Astrocyte (in vitro differentiated cells and primary cell): ENCODE results near the gene TIAM2. TPM values are rescaled to one million over a fixed set of nuclear protein-coding genes. Genes with fewer than 3 reads are reported as not detected.

Experiments used
- DNase-seq: peaks from one replicate; pipeline ENCODE4 v3.0.0-alpha.2; 2010; ENCODE audit warnings: low read depth
- FAIRE-seq: peaks from 2 replicates; lab custom pipeline; 2011; peaks lifted over from hg19 to GRCh38; lab: Jason Lieb, UNC
- H2AFZ ChIP-seq: 2 replicates; pipeline ENCODE4 v1.6.0; 2012; ENCODE audit warnings: low read depth, low read length, inconsistent platforms
- H3K27ac ChIP-seq: 2 replicates; pipeline ENCODE4 v1.5.1; 2011; ENCODE audit warnings: low read depth, low read length, inconsistent platforms
- H3K27me3 ChIP-seq: 2 replicates; pipeline ENCODE4 v1.6.0; 2011; ENCODE audit warnings: low read length, inconsistent platforms; ENCODE audit not compliant: insufficient read depth
- H3K36me3 ChIP-seq: 2 replicates; pipeline ENCODE4 v1.5.1; 2011; ENCODE audit warnings: low read length, inconsistent platforms; ENCODE audit not compliant: insufficient read depth
- H3K4me1 ChIP-seq: 2 replicates; pipeline ENCODE4 v1.5.1; 2011; ENCODE audit warnings: low read length, inconsistent platforms; ENCODE audit not compliant: insufficient read depth
- H3K4me2 ChIP-seq: 2 replicates; pipeline ENCODE4 v1.6.0; 2012; ENCODE audit warnings: low read length, inconsistent platforms
- H3K4me3 ChIP-seq: 2 replicates; pipeline ENCODE4 v1.5.1; 2011; ENCODE audit warnings: low read depth, mild to moderate bottlenecking, low read length, inconsistent platforms; ENCODE audit not compliant: insufficient read depth
- H3K79me2 ChIP-seq: 2 replicates; pipeline ENCODE4 v1.6.0; 2012; ENCODE audit warnings: mild to moderate bottlenecking, low read length, inconsistent platforms; ENCODE audit not compliant: insufficient read depth
- H3K9ac ChIP-seq: 2 replicates; pipeline ENCODE4 v1.6.0; 2012; ENCODE audit warnings: mild to moderate bottlenecking, low read length, inconsistent platforms
- H3K9me3 ChIP-seq: 2 replicates; pipeline ENCODE4 v1.5.1; 2012; ENCODE audit warnings: low read depth, mild to moderate bottlenecking, low read length, inconsistent platforms; ENCODE audit not compliant: insufficient read depth
- H4K20me1 ChIP-seq: 2 replicates; pipeline ENCODE4 v1.6.0; 2012; ENCODE audit warnings: low read length, inconsistent platforms; ENCODE audit not compliant: insufficient read depth
- H3K27ac Mint-ChIP-seq: one replicate; pipeline ENCODE4 v1.8.0; 2021; ENCODE audit warnings: mild to moderate bottlenecking, mixed read lengths; ENCODE audit not compliant: unreplicated experiment
- H3K27me3 Mint-ChIP-seq: one replicate; pipeline ENCODE4 v1.8.0; 2021; ENCODE audit warnings: low read depth, mixed read lengths; ENCODE audit not compliant: unreplicated experiment
- H3K36me3 Mint-ChIP-seq: one replicate; pipeline ENCODE4 v1.8.0; 2021; ENCODE audit warnings: low read depth, mixed read lengths; ENCODE audit not compliant: unreplicated experiment
- H3K4me1 Mint-ChIP-seq: one replicate; pipeline ENCODE4 v1.8.0; 2021; ENCODE audit warnings: low read depth, mixed read lengths; ENCODE audit not compliant: unreplicated experiment
- H3K4me3 Mint-ChIP-seq: one replicate; pipeline ENCODE4 v1.8.0; 2021; ENCODE audit warnings: mild to moderate bottlenecking, moderate library complexity, mixed read lengths; ENCODE audit not compliant: unreplicated experiment
- H3K9me3 Mint-ChIP-seq: one replicate; pipeline ENCODE4 v1.8.0; 2021; ENCODE audit warnings: mild to moderate bottlenecking, mixed read lengths; ENCODE audit not compliant: unreplicated experiment
- CTCF ChIP-seq: IDR thresholded peaks from 2 replicates; pipeline ENCODE4 v1.5.1; 2011; ENCODE audit warnings: low read depth, mild to moderate bottlenecking, inconsistent platforms, low read length, moderate library complexity; ENCODE audit not compliant: insufficient read depth
- EZH2 ChIP-seq: IDR thresholded peaks from 2 replicates; pipeline ENCODE4 v1.6.1; 2012; ENCODE audit warnings: mild to moderate bottlenecking, low read length, inconsistent platforms; ENCODE audit not compliant: insufficient read depth
- total RNA-seq: library from RNA; stranded (reverse); gene quantifications from 2 replicates; pipeline ENCODE4 v1.2.1, GENCODE V29; 2021

TIAM2 gene
- total RNA-seq, 1 donor from 2014 or later: 23.6 TPM

DNA sequence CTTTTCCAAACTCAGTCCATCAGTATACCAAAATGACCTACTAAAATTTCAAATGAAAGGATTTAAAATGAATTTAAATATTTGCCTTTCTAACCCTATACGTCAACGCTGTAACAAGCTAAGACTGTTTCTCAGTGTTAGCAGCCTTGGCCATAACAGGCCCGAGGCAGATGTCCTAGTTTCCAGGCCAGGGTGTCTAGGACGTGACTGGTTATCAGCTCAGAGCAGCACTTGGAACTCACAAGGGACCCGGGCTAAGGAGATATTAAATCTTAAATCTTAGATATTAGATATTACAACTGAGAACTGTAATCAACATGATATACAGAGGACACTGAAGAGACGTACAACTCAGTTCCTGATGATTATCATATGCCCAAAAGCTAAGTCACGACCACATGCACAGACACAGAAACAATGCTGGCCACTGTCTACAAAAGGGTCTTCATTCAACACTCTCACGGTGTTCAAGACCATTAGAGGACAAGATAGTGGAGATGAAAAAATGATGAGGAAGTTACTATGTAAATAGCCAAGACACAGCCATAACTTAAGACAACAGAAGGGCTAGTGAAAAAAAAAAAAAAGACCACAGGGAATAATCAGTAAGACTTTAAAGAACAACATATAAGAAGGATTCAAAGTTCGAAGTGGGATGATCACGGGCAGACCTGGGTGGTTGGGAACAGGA lies 268.4 kb downstream of the TIAM2 start, which contains the start of gene CLDN20:
Gene CLDN20 (plus strand): TSS at position 641 of the 691 bp plus-strand sequence. CDS start 11,707 bp downstream, outside the sequence.
- DNase-seq (no peak), FAIRE-seq (no peak)
- H3K4me2 ChIP-seq: no peak within 1 kb of the TSS
- no peak within 1 kb of the TSS for H3K9ac ChIP-seq
- no peak within 1 kb of the TSS for H3K27ac Mint-ChIP-seq
- H3K9me3 Mint-ChIP-seq: no peaks in the 10 kb centered on the region
- no peak within 1 kb of the TSS for H2AFZ ChIP-seq
- no peak within 1 kb of the TSS for H3K4me3 Mint-ChIP-seq
- H3K9me3 ChIP-seq: no peaks in the 10 kb centered on the region
- peaks cover 4% of the 10 kb centered on the region for H3K79me2 ChIP-seq
- peaks cover 8% of the 10 kb centered on the region for H3K36me3 ChIP-seq
- no peaks in the 10 kb centered on the region for H3K27me3 ChIP-seq
- H3K27me3 Mint-ChIP-seq: no peaks in the 10 kb centered on the region
- no peak for TF ChIP-seq EZH2
- no peak for TF ChIP-seq CTCF
- no peaks in the 10 kb centered on the region for H3K4me1 ChIP-seq
- H3K4me1 Mint-ChIP-seq: peaks cover 15% of the 10 kb centered on the region
- peaks cover 9% of the 10 kb centered on the region for H3K36me3 Mint-ChIP-seq
- no peak within 1 kb of the TSS for H3K27ac ChIP-seq
- H3K4me3 ChIP-seq: no peak within 1 kb of the TSS
- H4K20me1 ChIP-seq: no peaks in the 10 kb centered on the region

GRCh38 chr6:155264693-155265320 lies 269.7 kb downstream of the TIAM2 start:
- no peak overlapping the region for H2AFZ ChIP-seq
- H3K27me3 Mint-ChIP-seq: no peaks in the 10 kb centered on the region
- peaks cover 15% of the 10 kb centered on the region for H3K4me1 Mint-ChIP-seq
- no peak overlapping the region for H3K4me3 Mint-ChIP-seq
- FAIRE-seq (no peak), DNase-seq (no peak)
- no peaks in the 10 kb centered on the region for H3K27me3 ChIP-seq
- no peak overlapping the region for H3K27ac ChIP-seq
- H3K79me2 ChIP-seq: peaks cover 4% of the 10 kb centered on the region
- H3K27ac Mint-ChIP-seq: no peak overlapping the region
- H3K9me3 ChIP-seq: no peaks in the 10 kb centered on the region
- no peak overlapping the region for H3K4me3 ChIP-seq
- no peaks in the 10 kb centered on the region for H4K20me1 ChIP-seq
- peaks cover 5% of the 10 kb centered on the region for H3K36me3 ChIP-seq
- TF ChIP-seq CTCF (no peak), EZH2 (no peak)
- no peaks in the 10 kb centered on the region for H3K9me3 Mint-ChIP-seq
- H3K9ac ChIP-seq: no peak overlapping the region
- no peak overlapping the region for H3K4me2 ChIP-seq
- H3K4me1 ChIP-seq: no peaks in the 10 kb centered on the region
- peaks cover 9% of the 10 kb centered on the region for H3K36me3 Mint-ChIP-seq
